HG02981 (cell line): ENCODE results near the gene FIGNL1.
A peak's percentile ranks its signal among the peaks of the same experiment; 100 is the strongest.

Experiments
- ATAC-seq: cut with Tn5 transposase; IDR thresholded peaks from one replicate; pipeline ENCODE4 v1.9.1; 2021; ENCODE audit warnings: mild to moderate bottlenecking, moderate library complexity; ENCODE audit not compliant: unreplicated experiment

FIGNL1 gene

DNA sequence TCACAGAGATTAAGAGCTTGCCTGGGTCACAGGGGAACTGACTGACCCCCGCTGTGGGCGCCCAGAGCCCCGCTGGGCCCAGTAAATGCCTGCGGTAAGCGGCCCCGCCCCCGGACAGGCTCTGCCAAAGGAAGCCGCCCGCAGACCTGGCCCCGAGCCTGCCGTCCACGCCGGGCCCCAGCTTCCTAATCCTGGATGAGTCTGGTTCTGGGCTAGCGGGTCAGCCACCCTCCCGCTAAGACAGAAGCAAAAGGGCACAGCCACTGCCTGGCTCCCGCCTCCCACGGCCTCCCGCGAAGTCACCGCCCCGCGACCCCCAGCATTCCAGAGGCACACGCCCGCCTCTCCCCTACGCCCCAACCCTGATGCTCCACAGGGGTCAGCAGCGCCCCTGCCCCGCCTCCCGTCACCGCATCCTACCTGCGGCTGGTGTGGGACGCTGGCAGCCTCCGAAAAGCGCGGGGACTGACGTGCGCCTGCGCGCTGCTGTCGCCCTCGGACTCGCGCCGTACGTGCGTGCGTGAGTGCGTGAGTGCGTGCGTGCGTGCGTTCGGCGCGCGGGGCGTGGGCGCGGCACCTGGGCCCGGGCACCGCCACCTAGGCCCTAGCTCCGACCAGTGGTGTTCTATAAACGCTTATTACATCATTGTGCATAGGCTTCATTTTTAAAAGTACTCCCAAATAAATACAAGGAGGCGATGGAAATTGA lies at the start of gene FIGNL1:
TSS of gene FIGNL1 (minus strand) at position 470 of the 709 bp plus-strand sequence. CDS start 3,063 bp downstream, outside the sequence.
- ATAC-seq, result peak; percentile 85

- ATAC-seq, result no peak
Observed at GRCh38 chr7:50499092-50499491, 48.9 kb upstream of the FIGNL1 start.

DNA sequence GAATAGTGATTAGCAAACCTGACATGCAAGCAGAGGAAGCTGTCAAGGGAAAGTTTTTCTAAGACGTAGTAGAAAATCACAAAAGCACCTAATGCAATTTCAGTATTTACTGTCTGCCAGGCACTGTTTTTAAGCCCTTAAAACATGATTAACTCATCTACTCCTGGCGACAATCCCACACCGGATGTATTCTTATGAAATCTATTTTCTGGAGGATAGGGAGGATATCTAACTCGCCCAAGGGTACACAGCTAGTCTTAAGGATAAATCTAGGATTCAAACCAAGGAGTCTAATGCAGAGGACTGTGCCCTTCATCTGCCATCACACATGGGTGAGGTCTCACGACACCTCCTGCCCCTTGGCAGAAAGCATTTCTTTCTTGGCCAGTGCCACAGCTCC lies 47.8 kb upstream of the FIGNL1 start:
- ATAC-seq, result no peak

- ATAC-seq, result no peak
Observed at GRCh38 chr7:50497068-50497642, 47.0 kb upstream of the FIGNL1 start.

DNA sequence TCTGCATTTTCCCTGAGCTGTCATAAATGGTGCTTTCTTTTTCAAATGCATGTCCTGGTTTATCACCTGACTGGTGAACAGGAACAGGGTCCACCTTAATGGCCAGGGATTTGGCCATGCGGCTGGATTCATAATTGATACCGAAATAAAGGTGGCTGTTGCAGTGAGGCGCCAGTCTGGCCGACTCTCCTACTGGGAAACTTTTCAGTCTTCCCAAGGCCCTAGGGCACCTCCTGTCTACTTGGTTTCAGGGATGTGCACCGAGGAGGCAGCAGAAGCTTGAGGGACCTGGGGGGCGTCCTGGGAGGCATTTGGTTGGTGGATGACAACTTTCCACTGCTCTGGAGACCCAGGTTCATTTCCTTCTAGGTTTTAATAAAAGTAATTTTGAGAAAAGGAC lies 46.4 kb upstream of the FIGNL1 start:
- no peak for ATAC-seq

DNA sequence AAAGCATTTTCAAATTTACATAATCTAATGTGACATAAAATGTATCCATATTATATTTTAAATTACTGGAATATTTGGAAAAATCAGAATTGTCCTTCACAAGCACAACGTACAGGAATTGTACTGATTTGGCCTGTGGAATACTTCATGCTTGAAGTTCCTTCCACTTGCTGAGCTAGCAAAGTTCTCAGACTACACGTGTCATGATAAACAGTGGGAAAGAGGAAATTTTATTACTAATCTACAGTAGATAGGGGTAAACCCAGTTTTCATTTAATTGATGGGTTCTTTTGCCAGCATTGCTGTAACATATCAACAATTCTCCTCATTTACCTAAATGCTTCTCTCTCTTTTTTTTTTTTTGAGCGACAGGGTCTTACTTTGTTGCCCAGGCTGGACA lies 45.6 kb upstream of the FIGNL1 start:
- ATAC-seq, result no peak

- ATAC-seq, result no peak
Observed at GRCh38 chr7:50492770-50493519, 42.8 kb upstream of the FIGNL1 start.

DNA sequence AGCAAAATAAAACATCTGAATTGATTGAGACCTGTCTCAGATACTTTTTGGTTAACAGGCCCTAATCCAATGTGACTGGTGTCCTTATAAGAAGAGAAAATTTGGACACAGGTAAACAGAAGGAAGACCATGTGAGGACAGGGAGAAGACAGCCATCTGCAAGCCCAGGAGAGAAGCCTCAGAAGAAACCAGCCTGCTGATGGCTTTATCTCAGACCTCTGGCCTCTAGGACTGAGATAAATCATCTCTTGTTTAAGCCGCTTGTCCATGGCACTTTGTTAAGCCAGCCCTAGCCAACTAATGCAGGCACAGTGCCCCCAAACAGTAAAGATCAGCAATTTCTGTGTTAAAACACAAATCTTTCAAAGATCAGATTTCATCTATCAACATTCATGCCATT lies 41.8 kb upstream of the FIGNL1 start:
- no peak for ATAC-seq

- no peak for ATAC-seq
Observed at GRCh38 chr7:50491209-50491608, 41.1 kb upstream of the FIGNL1 start.

DNA sequence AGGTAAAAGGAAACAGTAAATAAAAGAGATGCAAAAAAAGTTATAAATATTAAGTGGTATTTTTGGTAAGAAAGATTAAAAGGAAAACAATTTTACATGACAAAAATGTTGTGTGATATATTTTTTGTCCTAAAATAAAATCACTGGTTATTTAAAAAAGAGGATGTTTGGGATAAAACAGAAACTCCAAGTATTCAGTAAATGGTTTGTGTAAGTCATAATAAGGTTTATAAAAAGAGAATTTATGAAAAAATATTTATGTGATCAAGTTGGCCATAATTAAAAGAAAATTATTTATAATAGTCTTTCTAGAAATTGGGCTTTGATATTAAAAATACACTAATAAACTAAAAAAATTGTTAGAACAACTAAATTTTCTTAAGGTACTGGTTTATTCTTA lies 38.2 kb upstream of the FIGNL1 start:
- ATAC-seq, result no peak

DNA sequence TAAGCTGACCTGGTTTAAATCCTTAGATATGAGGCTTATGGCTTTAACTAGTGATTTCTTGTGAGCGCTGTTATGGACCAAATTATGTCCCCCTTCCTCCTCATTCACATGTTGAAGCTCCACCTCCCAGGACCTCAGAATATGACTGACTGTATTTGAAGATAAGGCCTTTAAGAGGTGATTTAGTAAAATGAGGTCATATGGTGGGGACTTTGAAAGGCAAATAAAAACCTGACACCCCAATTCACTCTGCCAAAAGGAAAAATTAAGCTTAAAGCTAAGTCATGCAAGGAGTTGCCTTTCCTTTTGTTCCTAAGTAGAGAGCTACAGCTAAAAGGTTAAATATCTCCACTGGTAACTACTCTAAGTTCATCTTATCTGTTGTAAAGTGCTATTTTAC lies 36.4 kb upstream of the FIGNL1 start:
- no peak for ATAC-seq

DNA sequence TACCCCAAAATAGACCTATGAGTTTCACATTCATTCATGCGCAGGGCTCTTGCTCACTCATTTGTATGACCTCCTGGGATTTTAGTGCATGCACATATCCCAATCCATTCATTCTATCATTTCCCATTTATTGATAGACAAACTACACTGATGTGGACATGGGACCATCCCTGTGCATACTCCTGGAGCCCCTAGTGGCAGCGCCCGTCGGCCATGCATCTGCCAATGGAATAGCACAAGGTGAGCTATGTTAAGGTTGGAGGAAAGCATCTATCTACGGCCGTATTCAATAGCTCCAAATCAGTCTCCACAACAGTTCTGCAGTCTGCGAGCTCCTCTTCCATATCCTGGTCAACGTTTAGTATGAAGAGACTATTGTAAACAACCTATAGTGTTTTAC lies 31.7 kb upstream of the FIGNL1 start:
- no peak for ATAC-seq

DNA sequence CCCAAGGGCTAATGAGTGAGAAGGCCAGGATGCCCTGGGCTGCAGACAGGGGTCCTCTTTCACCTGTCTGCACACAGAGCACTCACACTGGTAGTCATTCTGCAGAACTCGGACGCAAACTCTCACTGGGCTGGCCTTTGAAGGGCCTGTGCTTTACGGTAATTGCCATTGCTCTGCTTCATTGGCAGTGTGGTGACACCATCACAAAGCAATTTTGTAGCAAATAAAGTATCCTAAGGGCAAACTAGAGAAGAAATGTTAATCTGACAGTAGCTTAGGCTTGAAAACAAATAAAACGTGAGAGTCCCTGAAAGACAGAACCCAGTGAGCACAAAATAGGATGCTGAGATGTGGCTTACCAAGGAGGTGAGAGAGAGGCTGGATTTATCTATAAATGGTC lies 30.6 kb upstream of the FIGNL1 start:
- no peak for ATAC-seq

DNA sequence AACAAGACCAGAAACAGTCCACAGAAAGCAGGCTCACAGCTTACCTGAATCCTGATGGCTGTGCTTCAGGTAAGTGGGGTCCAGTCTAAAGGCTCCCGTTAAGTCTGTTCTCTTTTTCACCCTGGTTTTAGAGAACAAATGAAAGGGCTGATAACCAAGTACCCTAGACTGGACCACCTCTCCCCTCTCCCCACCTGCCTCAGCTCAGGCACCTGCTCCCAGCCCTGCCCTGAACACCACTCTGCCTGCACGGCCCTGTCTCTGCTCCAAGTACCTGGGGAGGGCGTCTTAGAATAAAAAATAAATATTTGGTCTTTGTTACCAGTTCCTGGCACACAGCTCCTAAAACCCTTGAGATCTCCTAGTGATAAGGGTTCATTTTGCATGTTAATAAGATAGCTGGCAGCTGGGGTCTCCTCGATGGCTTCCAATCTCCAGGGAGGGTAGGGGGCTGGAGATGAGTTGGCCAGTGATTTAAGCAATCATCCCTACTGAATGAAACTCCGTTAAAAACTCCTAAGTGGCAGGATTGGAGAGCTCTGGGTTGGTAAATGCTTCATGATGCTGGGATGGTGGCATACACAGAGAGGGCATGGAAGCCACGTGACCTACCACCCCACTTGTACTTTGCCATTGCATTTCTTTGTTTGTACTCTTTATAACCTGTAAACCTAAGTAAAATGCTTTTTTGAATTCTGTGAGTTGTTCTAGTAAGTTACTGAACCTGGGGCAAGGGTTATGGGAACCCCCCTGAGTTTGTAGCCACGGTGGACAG lies 29.8 kb upstream of the FIGNL1 start:
- no peak for ATAC-seq

- ATAC-seq, result no peak
Observed at GRCh38 chr7:50477640-50478039, 27.5 kb upstream of the FIGNL1 start.

GRCh38 chr7:50476953-50477625 lies 26.9 kb upstream of the FIGNL1 start:
- no peak for ATAC-seq

DNA sequence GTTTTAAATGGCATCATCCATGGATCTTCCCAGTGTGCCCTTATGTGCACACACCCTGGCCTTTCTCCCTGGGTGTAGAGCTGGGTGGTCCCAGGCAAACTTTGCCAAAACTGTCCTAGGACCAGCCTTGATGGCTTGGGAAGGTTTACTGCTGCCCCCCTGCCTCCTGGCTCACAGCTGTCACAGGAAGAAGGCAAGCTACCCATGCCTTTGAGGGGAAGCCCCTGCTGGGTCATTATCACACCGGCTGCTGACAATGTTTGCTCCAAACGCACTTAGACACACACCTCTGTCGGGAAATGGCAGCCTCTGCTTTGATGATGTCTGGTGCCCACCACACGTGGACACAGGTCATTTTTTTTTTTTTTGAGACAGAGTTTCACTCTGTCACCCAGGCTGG lies 25.2 kb upstream of the FIGNL1 start:
- ATAC-seq, result no peak

DNA sequence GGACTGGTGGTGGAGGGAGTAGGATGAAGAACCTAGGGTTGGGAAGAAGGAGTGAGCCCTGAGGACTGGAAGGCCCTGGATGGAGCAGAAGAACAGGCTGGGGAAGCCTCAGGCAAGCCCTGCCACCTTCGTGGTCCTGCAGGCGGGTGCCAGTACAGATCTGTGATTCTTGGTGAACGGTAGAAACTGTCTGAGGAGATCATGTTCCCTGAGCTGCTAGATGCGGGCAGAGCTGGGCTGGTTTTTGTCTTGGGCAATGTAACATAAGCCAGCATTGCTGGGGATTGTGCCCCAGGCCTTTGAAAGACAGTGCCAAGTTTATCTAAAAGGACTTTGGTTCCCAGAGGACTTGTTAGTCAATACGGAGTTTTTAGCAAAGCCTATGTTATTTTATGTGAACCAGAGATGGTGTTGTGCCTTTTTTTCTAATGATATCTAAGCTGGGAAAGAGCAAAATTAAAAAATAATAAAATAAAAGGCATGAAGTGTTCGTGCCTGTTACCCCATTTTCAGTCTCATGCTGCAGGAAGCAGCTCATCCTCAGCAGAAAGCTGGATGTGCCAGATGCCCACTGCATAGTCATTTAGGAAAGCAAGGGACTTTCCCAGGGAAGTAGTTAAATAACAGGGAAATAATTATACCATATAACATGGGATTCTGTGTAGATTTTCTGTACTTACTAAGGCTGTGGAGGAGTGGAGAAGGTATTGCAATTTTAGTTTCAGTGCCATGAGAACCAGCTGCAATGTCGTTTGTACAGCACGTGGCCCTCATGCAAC lies 24.4 kb upstream of the FIGNL1 start:
- no peak for ATAC-seq

GRCh38 chr7:50473531-50473930 lies 23.4 kb upstream of the FIGNL1 start:
- ATAC-seq, result no peak

GRCh38 chr7:50472427-50472826 lies 22.3 kb upstream of the FIGNL1 start:
- no peak for ATAC-seq
